ENCODE results near the gene MRPL39.

The MRPL39 gene

GRCh38 chr21:25541042-25541441, 66.2 kb downstream of the MRPL39 start:
- DNase-seq (ENCODE audit: low read depth), result no peak
- H3K4me3 ChIP-seq (ENCODE audit: low read depth, low read length), result no peak overlapping the region
- TF ChIP-seq, protein P1, sequence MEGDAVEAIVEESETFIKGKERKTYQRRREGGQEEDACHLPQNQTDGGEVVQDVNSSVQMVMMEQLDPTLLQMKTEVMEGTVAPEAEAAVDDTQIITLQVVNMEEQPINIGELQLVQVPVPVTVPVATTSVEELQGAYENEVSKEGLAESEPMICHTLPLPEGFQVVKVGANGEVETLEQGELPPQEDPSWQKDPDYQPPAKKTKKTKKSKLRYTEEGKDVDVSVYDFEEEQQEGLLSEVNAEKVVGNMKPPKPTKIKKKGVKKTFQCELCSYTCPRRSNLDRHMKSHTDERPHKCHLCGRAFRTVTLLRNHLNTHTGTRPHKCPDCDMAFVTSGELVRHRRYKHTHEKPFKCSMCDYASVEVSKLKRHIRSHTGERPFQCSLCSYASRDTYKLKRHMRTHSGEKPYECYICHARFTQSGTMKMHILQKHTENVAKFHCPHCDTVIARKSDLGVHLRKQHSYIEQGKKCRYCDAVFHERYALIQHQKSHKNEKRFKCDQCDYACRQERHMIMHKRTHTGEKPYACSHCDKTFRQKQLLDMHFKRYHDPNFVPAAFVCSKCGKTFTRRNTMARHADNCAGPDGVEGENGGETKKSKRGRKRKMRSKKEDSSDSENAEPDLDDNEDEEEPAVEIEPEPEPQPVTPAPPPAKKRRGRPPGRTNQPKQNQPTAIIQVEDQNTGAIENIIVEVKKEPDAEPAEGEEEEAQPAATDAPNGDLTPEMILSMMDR (IDR thresholded peaks at IDR 0.05; ENCODE audit: low read depth, low read length, missing control alignments), result no peak

GRCh38 chr21:25539606-25540005, 67.7 kb downstream of the MRPL39 start:
- H3K4me3 ChIP-seq (ENCODE audit: low read depth, low read length), result no peak overlapping the region
- TF ChIP-seq, protein P1 (IDR thresholded peaks at IDR 0.05; ENCODE audit: low read depth, low read length, missing control alignments), result no peak
- DNase-seq (ENCODE audit: low read depth), result no peak

DNA sequence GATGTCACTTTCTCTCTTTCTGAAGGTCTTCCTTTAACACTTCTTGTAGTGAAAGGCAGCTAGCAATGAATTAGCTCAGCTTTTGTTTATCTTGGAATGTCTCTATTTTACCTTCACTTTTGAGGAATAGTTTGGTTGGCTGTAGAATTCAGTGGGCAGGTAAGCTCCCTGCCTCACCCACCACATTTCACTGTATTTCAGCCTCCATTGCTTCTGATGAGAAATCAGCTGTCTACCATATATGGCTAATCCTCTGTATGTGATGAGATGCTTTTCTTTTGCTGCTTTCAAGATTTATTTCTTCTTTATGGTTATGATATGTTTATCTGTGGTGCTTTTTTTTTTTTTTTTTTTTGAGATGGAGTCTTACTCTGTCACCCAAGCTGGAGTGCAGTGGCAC, 70.1 kb downstream of the MRPL39 start:
- TF ChIP-seq, protein P1 (IDR thresholded peaks at IDR 0.05; ENCODE audit: low read depth, low read length, missing control alignments), result no peak
- DNase-seq (ENCODE audit: low read depth), result no peak

DNA sequence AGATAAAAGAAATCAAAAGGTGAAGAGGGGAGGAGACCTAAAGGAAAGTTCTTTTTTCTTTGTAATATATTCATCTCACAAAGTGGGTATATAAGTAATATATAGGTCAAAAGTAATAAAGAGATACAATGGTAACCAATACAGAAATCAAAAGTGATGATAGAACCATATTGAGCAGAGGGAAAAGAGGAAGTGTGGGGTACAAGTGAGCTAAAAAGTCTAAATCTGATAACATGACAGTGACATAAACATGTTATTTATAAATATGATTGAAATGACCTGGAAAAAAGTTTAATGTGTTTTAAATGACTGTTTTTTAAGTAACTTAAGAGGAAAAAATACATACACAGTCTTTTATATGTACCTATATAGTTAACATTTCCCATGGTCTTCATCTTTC, 70.5 kb downstream of the MRPL39 start:
- no peak overlapping the region for H3K4me3 ChIP-seq (ENCODE audit: low read depth, low read length)
- TF ChIP-seq, protein P1 (IDR thresholded peaks at IDR 0.05; ENCODE audit: low read depth, low read length, missing control alignments), result no peak
- DNase-seq (ENCODE audit: low read depth), result no peak

More for the DNA sequence above, 70.1 kb downstream of the MRPL39 start:
- no peak overlapping the region for H3K4me3 ChIP-seq (ENCODE audit: low read depth, low read length)

- H3K4me3 ChIP-seq (ENCODE audit: low read depth, low read length), result no peak overlapping the region
- no peak for DNase-seq (ENCODE audit: low read depth)
Measured at GRCh38 chr21:25535849-25536248, 71.4 kb downstream of the MRPL39 start.

More at GRCh38 chr21:25535849-25536248, 71.4 kb downstream of the MRPL39 start:
- TF ChIP-seq, protein P1 (IDR thresholded peaks at IDR 0.05; ENCODE audit: low read depth, low read length, missing control alignments), result no peak
